ENCODE results near the gene LSM10.
A peak's percentile ranks its signal among the peaks of the same experiment; 100 is the strongest.

Gene LSM10

DNA sequence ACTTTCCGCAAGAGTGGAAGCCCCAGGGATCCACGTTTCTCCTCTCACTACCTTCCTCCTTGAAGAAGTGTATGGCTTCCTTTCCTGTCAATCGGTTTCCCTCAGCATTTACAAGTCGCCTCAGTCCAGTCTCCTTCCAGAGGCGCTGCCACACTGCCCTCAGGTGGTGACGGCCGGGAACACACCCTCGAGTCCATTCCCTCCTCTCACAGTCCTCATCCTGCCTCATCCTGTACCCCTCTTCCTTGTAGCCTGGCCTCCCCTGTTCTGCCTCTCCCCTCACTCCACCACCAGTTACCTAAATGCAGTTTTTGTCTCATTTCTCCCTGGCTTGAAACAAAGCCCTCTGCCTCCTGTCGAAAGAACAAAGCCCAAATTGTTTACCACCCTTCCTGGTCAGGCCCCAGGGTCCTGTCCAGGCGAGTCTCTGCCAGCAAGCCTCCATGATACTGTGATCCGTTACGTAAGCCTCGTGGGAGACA is 23.2 kb upstream of the LSM10 start:
- H3K4me1 ChIP-seq (ENCODE audit: insufficient read depth, low read length) = peaks cover 7% of the 10 kb centered on the region
- no peak overlapping the region for H3K4me3 ChIP-seq (ENCODE audit: low read depth in 1 of 2, low read length in 2 of 2)
- H3K4me2 ChIP-seq (ENCODE audit: insufficient read depth, low read length) = peak overlapping the region; percentile 23; the same call in 1 of the 2 replicates
- H3K9me3 ChIP-seq (ENCODE audit: insufficient read depth, low read length, severe bottlenecking) = no peaks in the 10 kb centered on the region
- peak overlapping the region; percentile 67 for H2AFZ ChIP-seq (ENCODE audit: low read depth, low read length)
- ATAC-seq (ENCODE audit: insufficient read depth, low read depth) (peak; percentile 99), DNase-seq (peak; percentile 90)
- peaks cover 5% of the 10 kb centered on the region; the same call in 1 of the 2 replicates for H3K36me3 ChIP-seq (ENCODE audit: insufficient read depth, low read length)
- no peak for TF ChIP-seq EZH2 (IDR thresholded peaks at IDR 0.05; ENCODE audit: borderline replicate concordance, low read depth, low read length, severe bottlenecking)
- TF ChIP-seq, protein P1, sequence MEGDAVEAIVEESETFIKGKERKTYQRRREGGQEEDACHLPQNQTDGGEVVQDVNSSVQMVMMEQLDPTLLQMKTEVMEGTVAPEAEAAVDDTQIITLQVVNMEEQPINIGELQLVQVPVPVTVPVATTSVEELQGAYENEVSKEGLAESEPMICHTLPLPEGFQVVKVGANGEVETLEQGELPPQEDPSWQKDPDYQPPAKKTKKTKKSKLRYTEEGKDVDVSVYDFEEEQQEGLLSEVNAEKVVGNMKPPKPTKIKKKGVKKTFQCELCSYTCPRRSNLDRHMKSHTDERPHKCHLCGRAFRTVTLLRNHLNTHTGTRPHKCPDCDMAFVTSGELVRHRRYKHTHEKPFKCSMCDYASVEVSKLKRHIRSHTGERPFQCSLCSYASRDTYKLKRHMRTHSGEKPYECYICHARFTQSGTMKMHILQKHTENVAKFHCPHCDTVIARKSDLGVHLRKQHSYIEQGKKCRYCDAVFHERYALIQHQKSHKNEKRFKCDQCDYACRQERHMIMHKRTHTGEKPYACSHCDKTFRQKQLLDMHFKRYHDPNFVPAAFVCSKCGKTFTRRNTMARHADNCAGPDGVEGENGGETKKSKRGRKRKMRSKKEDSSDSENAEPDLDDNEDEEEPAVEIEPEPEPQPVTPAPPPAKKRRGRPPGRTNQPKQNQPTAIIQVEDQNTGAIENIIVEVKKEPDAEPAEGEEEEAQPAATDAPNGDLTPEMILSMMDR (IDR thresholded peaks at IDR 0.05; ENCODE audit: borderline replicate concordance, extremely low read depth, low read length, poor library complexity, severe bottlenecking) = peak; percentile 99
- H3K27me3 ChIP-seq (ENCODE audit: insufficient read depth, low read length, poor library complexity) = no peaks in the 10 kb centered on the region
- H4K20me1 ChIP-seq (ENCODE audit: insufficient read depth, low read length) = no peaks in the 10 kb centered on the region
- H3K9ac ChIP-seq (ENCODE audit: low read depth, low read length) = peak overlapping the region; percentile 15; the same call in 1 of the 2 replicates
- peak overlapping the region; percentile 36; the same call in 1 of the 2 replicates for H3K27ac ChIP-seq (ENCODE audit: low read length)
- no peaks in the 10 kb centered on the region for H3K79me2 ChIP-seq (ENCODE audit: insufficient read depth, low read length)

DNA sequence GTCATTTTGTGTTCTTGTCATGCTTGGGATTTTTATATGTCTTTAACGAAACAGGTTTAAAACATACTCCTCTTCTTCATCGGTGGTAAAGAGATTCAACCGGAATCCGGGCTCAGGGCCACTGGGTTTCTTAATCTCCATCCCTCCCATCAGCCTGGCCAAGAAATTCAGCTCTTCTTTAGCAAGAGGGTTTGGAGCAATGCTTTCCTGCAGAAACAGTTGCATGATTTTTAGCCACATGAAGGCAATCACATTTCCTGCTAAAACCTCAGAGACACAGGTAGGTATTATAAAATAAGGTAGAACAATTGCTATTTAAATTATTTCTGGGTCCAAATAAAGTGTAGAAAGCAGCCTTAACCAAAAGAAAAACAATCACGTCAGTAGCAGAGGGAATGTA is 22.7 kb upstream of the LSM10 start:
- Histone ChIP-seq H3K79me2 (ENCODE audit: insufficient read depth, low read length) (no peaks in the 10 kb centered on the region), H2AFZ (ENCODE audit: low read depth, low read length) (peak overlapping the region; percentile 63), H3K27me3 (ENCODE audit: insufficient read depth, low read length, poor library complexity) (no peaks in the 10 kb centered on the region), H3K27ac (ENCODE audit: low read length) (no peak overlapping the region), H3K36me3 (ENCODE audit: insufficient read depth, low read length) (peaks cover 5% of the 10 kb centered on the region; the same call in 1 of the 2 replicates), H3K4me2 (ENCODE audit: insufficient read depth, low read length) (peak overlapping the region; percentile 23; the same call in 1 of the 2 replicates), H3K9ac (ENCODE audit: low read depth, low read length) (peak overlapping the region; percentile 15; the same call in 1 of the 2 replicates), H3K4me1 (ENCODE audit: insufficient read depth, low read length) (peaks cover 7% of the 10 kb centered on the region), H3K9me3 (ENCODE audit: insufficient read depth, low read length, severe bottlenecking) (no peaks in the 10 kb centered on the region), H3K4me3 (ENCODE audit: low read depth in 1 of 2, low read length in 2 of 2) (no peak overlapping the region), H4K20me1 (ENCODE audit: insufficient read depth, low read length) (no peaks in the 10 kb centered on the region)
- DNase-seq (no peak), ATAC-seq (ENCODE audit: insufficient read depth, low read depth) (no peak)
- TF ChIP-seq, protein P1 (IDR thresholded peaks at IDR 0.05; ENCODE audit: borderline replicate concordance, extremely low read depth, low read length, poor library complexity, severe bottlenecking) = no peak
- TF ChIP-seq EZH2 (IDR thresholded peaks at IDR 0.05; ENCODE audit: borderline replicate concordance, low read depth, low read length, severe bottlenecking) = no peak

DNA sequence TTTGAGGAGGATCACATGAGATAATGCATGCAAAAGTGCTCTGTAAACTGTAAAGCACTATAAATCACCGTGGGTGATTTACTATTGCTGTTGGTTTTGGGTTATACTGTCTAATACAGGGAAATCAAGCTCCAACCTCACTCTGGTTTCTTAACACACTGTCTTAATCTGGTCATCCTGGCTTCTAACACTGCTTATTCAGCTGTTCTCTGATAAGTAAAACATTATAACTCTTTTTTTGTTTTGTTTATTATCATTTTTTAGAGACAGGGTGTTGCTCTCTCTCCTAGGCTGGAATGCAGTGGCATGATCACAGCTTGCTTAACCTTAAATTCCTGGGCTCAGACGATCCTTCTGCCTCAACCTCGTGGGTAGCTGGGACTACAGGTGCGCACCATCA is 21.9 kb upstream of the LSM10 start:
- H3K36me3 ChIP-seq (ENCODE audit: insufficient read depth, low read length) = peaks cover 5% of the 10 kb centered on the region; the same call in 1 of the 2 replicates
- TF ChIP-seq EZH2 (IDR thresholded peaks at IDR 0.05; ENCODE audit: borderline replicate concordance, low read depth, low read length, severe bottlenecking) = no peak
- TF ChIP-seq, protein P1 (IDR thresholded peaks at IDR 0.05; ENCODE audit: borderline replicate concordance, extremely low read depth, low read length, poor library complexity, severe bottlenecking) = no peak
- DNase-seq = no peak

More for the DNA sequence above, 21.9 kb upstream of the LSM10 start:
- H3K4me2 ChIP-seq (ENCODE audit: insufficient read depth, low read length) = no peak overlapping the region
- no peaks in the 10 kb centered on the region for H3K9me3 ChIP-seq (ENCODE audit: insufficient read depth, low read length, severe bottlenecking)
- no peak overlapping the region for H3K27ac ChIP-seq (ENCODE audit: low read length)
- H4K20me1 ChIP-seq (ENCODE audit: insufficient read depth, low read length) = no peaks in the 10 kb centered on the region
- no peak for ATAC-seq (ENCODE audit: insufficient read depth, low read depth)
- no peak overlapping the region for H3K4me3 ChIP-seq (ENCODE audit: low read depth in 1 of 2, low read length in 2 of 2)
- H3K27me3 ChIP-seq (ENCODE audit: insufficient read depth, low read length, poor library complexity) = no peaks in the 10 kb centered on the region
- H3K9ac ChIP-seq (ENCODE audit: low read depth, low read length) = no peak overlapping the region
- H3K4me1 ChIP-seq (ENCODE audit: insufficient read depth, low read length) = peaks cover 7% of the 10 kb centered on the region
- no peak overlapping the region for H2AFZ ChIP-seq (ENCODE audit: low read depth, low read length)
- no peaks in the 10 kb centered on the region for H3K79me2 ChIP-seq (ENCODE audit: insufficient read depth, low read length)
